ENCODE measurements around the gene MVB12B.
"Not testable (repeated sequence)": the region's sequence is repeated elsewhere in the genome, so short reads cannot be mapped to it uniquely, and the experiment has no call there.

Gene MVB12B

GRCh38 chr9:126538550-126538949 is 211.9 kb downstream of the MVB12B start:
- DNase-seq (ENCODE audit: low spot score): no peak
- no peak for TF ChIP-seq CTCF (IDR thresholded peaks at IDR 0.05; ENCODE audit: extremely low read depth, insufficient read depth, missing control alignments)
- in situ Hi-C loops (cut with MboI; ENCODE audit: low pct_unique_long_range_greater_than_20kb, low sequenced_read_pairs, unreplicated experiment): no loop called here

- in situ Hi-C loops (cut with MboI; ENCODE audit: low pct_unique_long_range_greater_than_20kb, low sequenced_read_pairs, unreplicated experiment); DNase-seq (ENCODE audit: low spot score): not testable (repeated sequence)
Observed at GRCh38 chr9:126540398-126540797, 213.8 kb downstream of the MVB12B start.

GRCh38 chr9:126543490-126543889 is 216.9 kb downstream of the MVB12B start:
- TF ChIP-seq CTCF (IDR thresholded peaks at IDR 0.05; ENCODE audit: extremely low read depth, insufficient read depth, missing control alignments): no peak
- no peak for DNase-seq (ENCODE audit: low spot score)
- in situ Hi-C loops (cut with MboI; ENCODE audit: low pct_unique_long_range_greater_than_20kb, low sequenced_read_pairs, unreplicated experiment): no loop called here

- no peak for DNase-seq (ENCODE audit: low spot score)
- TF ChIP-seq CTCF (IDR thresholded peaks at IDR 0.05; ENCODE audit: extremely low read depth, insufficient read depth, missing control alignments): no peak
- in situ Hi-C loops (cut with MboI; ENCODE audit: low pct_unique_long_range_greater_than_20kb, low sequenced_read_pairs, unreplicated experiment): no loop called here
Observed at GRCh38 chr9:126545106-126545505, 218.5 kb downstream of the MVB12B start.

GRCh38 chr9:126546036-126546435 is 219.4 kb downstream of the MVB12B start:
- no peak for DNase-seq (ENCODE audit: low spot score)
- in situ Hi-C loops (cut with MboI; ENCODE audit: low pct_unique_long_range_greater_than_20kb, low sequenced_read_pairs, unreplicated experiment): no loop called here
- no peak for TF ChIP-seq CTCF (IDR thresholded peaks at IDR 0.05; ENCODE audit: extremely low read depth, insufficient read depth, missing control alignments)

- no peak for DNase-seq (ENCODE audit: low spot score)
- in situ Hi-C loops (cut with MboI; ENCODE audit: low pct_unique_long_range_greater_than_20kb, low sequenced_read_pairs, unreplicated experiment): no loop called here
- no peak for TF ChIP-seq CTCF (IDR thresholded peaks at IDR 0.05; ENCODE audit: extremely low read depth, insufficient read depth, missing control alignments)
Observed at GRCh38 chr9:126548312-126548711, 221.7 kb downstream of the MVB12B start.

GRCh38 chr9:126549246-126550006 is 222.8 kb downstream of the MVB12B start:
- TF ChIP-seq CTCF (IDR thresholded peaks at IDR 0.05; ENCODE audit: extremely low read depth, insufficient read depth, missing control alignments): no peak
- DNase-seq (ENCODE audit: low spot score): no peak
- in situ Hi-C loops (cut with MboI; ENCODE audit: low pct_unique_long_range_greater_than_20kb, low sequenced_read_pairs, unreplicated experiment): loop anchor here (10.0 kb wide), 1 partner anchor 45 kb away; no protein-coding TSS in a partner anchor
